Measurements from ENCODE around the gene C19orf33. TPM values are rescaled to one million over a fixed set of nuclear protein-coding genes. Genes with fewer than 3 reads are reported as not detected.

The C19orf33 gene
- total RNA-seq, 1 donor, result not detected

- Histone ChIP-seq H2AFZ (ENCODE audit: low read length) (peak overlapping the region; percentile 42), H3K79me2 (ENCODE audit: insufficient read depth, low read length) (no peaks in the 10 kb centered on the region)
- no peak for TF ChIP-seq CTCF (IDR thresholded peaks at IDR 0.05; ENCODE audit: extremely low read depth, low read depth, low read length)
These were observed 33.4 kb upstream of the C19orf33 start for GRCh38 chr19:38270587-38271167.

GRCh38 chr19:38273499-38273898 lies 30.6 kb upstream of the C19orf33 start:
- H3K4me1 ChIP-seq (ENCODE audit: insufficient read depth, low read length), result peaks cover 34% of the 10 kb centered on the region
- no peak overlapping the region for H3K27ac ChIP-seq (ENCODE audit: low read depth, low read length)
- no peaks in the 10 kb centered on the region for H3K36me3 ChIP-seq (ENCODE audit: insufficient read depth, low read length)
- no peaks in the 10 kb centered on the region for H3K9me3 ChIP-seq (ENCODE audit: low read depth, low read length)
- no peaks in the 10 kb centered on the region for H3K79me2 ChIP-seq (ENCODE audit: insufficient read depth, low read length)
- no peaks in the 10 kb centered on the region for H4K20me1 ChIP-seq (ENCODE audit: insufficient read depth, low read length)
- H3K4me3 ChIP-seq (ENCODE audit: insufficient read depth, low read length), result no peak overlapping the region
- DNase-seq (ENCODE audit: insufficient read length, low spot score, missing footprints), result peak; percentile 39
- no peak overlapping the region for H2AFZ ChIP-seq (ENCODE audit: low read length)
- TF ChIP-seq CTCF (IDR thresholded peaks at IDR 0.05; ENCODE audit: extremely low read depth, low read depth, low read length), result no peak
- no peaks in the 10 kb centered on the region for H3K27me3 ChIP-seq (ENCODE audit: insufficient read depth, low read length)
- H3K4me2 ChIP-seq (ENCODE audit: insufficient read depth, low read length), result no peak overlapping the region

More at GRCh38 chr19:38270587-38271167, 33.4 kb upstream of the C19orf33 start:
- Histone ChIP-seq H3K4me1 (ENCODE audit: insufficient read depth, low read length) (peaks cover 25% of the 10 kb centered on the region), H3K4me2 (ENCODE audit: insufficient read depth, low read length) (peak overlapping the region; percentile 56), H3K4me3 (ENCODE audit: insufficient read depth, low read length) (peak overlapping the region; percentile 23), H3K9me3 (ENCODE audit: low read depth, low read length) (no peaks in the 10 kb centered on the region), H3K27me3 (ENCODE audit: insufficient read depth, low read length) (no peaks in the 10 kb centered on the region), H3K36me3 (ENCODE audit: insufficient read depth, low read length) (no peaks in the 10 kb centered on the region), H4K20me1 (ENCODE audit: insufficient read depth, low read length) (no peaks in the 10 kb centered on the region), H3K27ac (ENCODE audit: low read depth, low read length) (no peak overlapping the region)
- DNase-seq (ENCODE audit: insufficient read length, low spot score, missing footprints), result peak; percentile 89

GRCh38 chr19:38274739-38275138 lies 29.3 kb upstream of the C19orf33 start:
- Histone ChIP-seq H3K36me3 (ENCODE audit: insufficient read depth, low read length) (no peaks in the 10 kb centered on the region), H3K4me1 (ENCODE audit: insufficient read depth, low read length) (peaks cover 37% of the 10 kb centered on the region), H3K27me3 (ENCODE audit: insufficient read depth, low read length) (no peaks in the 10 kb centered on the region), H4K20me1 (ENCODE audit: insufficient read depth, low read length) (no peaks in the 10 kb centered on the region), H3K4me2 (ENCODE audit: insufficient read depth, low read length) (no peak overlapping the region), H3K27ac (ENCODE audit: low read depth, low read length) (no peak overlapping the region), H3K4me3 (ENCODE audit: insufficient read depth, low read length) (no peak overlapping the region), H3K9me3 (ENCODE audit: low read depth, low read length) (no peaks in the 10 kb centered on the region), H3K79me2 (ENCODE audit: insufficient read depth, low read length) (no peaks in the 10 kb centered on the region), H2AFZ (ENCODE audit: low read length) (peak overlapping the region; percentile 53)
- peak; percentile 15 for DNase-seq (ENCODE audit: insufficient read length, low spot score, missing footprints)
- no peak for TF ChIP-seq CTCF (IDR thresholded peaks at IDR 0.05; ENCODE audit: extremely low read depth, low read depth, low read length)

- Histone ChIP-seq H4K20me1 (ENCODE audit: insufficient read depth, low read length) (no peaks in the 10 kb centered on the region), H3K9me3 (ENCODE audit: low read depth, low read length) (no peaks in the 10 kb centered on the region), H3K4me3 (ENCODE audit: insufficient read depth, low read length) (no peak overlapping the region), H3K27me3 (ENCODE audit: insufficient read depth, low read length) (no peaks in the 10 kb centered on the region), H3K4me2 (ENCODE audit: insufficient read depth, low read length) (peak overlapping the region; percentile 70), H2AFZ (ENCODE audit: low read length) (no peak overlapping the region), H3K4me1 (ENCODE audit: insufficient read depth, low read length) (peaks cover 24% of the 10 kb centered on the region), H3K36me3 (ENCODE audit: insufficient read depth, low read length) (no peaks in the 10 kb centered on the region), H3K79me2 (ENCODE audit: insufficient read depth, low read length) (no peaks in the 10 kb centered on the region), H3K27ac (ENCODE audit: low read depth, low read length) (peak overlapping the region; percentile 75)
- TF ChIP-seq CTCF (IDR thresholded peaks at IDR 0.05; ENCODE audit: extremely low read depth, low read depth, low read length), result no peak
- DNase-seq (ENCODE audit: insufficient read length, low spot score, missing footprints), result no peak
These were observed 27.0 kb upstream of the C19orf33 start for GRCh38 chr19:38276942-38277517.
